HCT116 (cell line): ENCODE results near the gene FGF14.

Source experiments
- JUND ChIP-seq: IDR thresholded peaks from 2 replicates; pipeline ENCODE4 v1.6.1; 2012
- POLR2A ChIP-seq: IDR thresholded peaks from 2 replicates; pipeline ENCODE4 v1.7.0; 2011; ENCODE audit warnings: borderline replicate concordance; ENCODE audit not compliant: insufficient read depth, insufficient read length; ENCODE audit errors: extremely low read depth
- POLR2AphosphoS5 ChIP-seq: IDR thresholded peaks from 2 replicates; pipeline ENCODE4 v1.6.1; 2011; ENCODE audit warnings: mild to moderate bottlenecking, low read depth, low read length, moderate library complexity
- TF ChIP-seq, protein P1 (sequence below), 3 experiments: fragments of 200-600 bp in 1 of 3; sonication (generic) in 1 of 3; IDR thresholded peaks in 2 of 3; conservative IDR thresholded peaks in 1 of 3; 2 replicates each; pipeline ENCODE4 v1.5.1; 2012 to 2017; ENCODE audit warnings: low read depth in 2 of 3, low read length in 2 of 3, antibody characterized with exemption in 1 of 3, borderline replicate concordance in 1 of 3, control low read depth in 1 of 3, mild to moderate bottlenecking in 1 of 3, mixed read lengths in 1 of 3, mixed run types in 1 of 3, moderate library complexity in 1 of 3; ENCODE audit not compliant: insufficient read depth in 1 of 3
- TF ChIP-seq, protein P2 (sequence below): IDR thresholded peaks from 2 replicates; pipeline ENCODE4 v1.6.1; 2012; ENCODE audit warnings: low read depth
- TF ChIP-seq, protein P3 (sequence below): IDR thresholded peaks from 2 replicates; pipeline ENCODE4 v1.6.1; 2012
- TF ChIP-seq, protein P4 (sequence below): IDR thresholded peaks from 2 replicates; pipeline ENCODE4 v1.6.1; 2011; ENCODE audit warnings: mild to moderate bottlenecking, low read length, moderate library complexity; ENCODE audit not compliant: insufficient replicate concordance; ENCODE audit errors: extremely low read depth

DNA sequence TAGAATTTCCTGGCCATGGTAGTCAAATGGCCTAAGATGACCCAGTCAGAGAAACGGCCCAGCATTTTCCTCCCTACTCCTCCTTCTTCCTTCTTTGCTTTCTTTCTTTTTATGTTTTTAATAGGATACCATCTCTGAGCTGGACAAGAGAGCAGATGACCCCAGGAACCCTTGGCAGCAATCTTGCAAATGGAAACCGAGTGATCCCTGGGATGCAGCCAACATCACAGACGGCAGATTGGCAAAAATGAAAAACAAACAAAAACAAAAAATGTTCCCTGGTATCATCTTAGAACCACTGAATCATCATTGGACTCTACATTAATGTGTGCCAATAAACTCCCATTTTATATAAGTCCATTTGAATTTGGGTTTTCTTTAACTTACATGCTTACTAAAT is 424.4 kb downstream of the FGF14 start:
- TF ChIP-seq, protein P1, sequence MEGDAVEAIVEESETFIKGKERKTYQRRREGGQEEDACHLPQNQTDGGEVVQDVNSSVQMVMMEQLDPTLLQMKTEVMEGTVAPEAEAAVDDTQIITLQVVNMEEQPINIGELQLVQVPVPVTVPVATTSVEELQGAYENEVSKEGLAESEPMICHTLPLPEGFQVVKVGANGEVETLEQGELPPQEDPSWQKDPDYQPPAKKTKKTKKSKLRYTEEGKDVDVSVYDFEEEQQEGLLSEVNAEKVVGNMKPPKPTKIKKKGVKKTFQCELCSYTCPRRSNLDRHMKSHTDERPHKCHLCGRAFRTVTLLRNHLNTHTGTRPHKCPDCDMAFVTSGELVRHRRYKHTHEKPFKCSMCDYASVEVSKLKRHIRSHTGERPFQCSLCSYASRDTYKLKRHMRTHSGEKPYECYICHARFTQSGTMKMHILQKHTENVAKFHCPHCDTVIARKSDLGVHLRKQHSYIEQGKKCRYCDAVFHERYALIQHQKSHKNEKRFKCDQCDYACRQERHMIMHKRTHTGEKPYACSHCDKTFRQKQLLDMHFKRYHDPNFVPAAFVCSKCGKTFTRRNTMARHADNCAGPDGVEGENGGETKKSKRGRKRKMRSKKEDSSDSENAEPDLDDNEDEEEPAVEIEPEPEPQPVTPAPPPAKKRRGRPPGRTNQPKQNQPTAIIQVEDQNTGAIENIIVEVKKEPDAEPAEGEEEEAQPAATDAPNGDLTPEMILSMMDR (IDR thresholded peaks at IDR 0.05 in 2 of 3, conservative IDR thresholded peaks at IDR 0.05 in 1 of 3; ENCODE audit: borderline replicate concordance in 1 of 3, insufficient read depth in 1 of 3, low read depth in 2 of 3, low read length in 2 of 3) = no peak
- TF ChIP-seq, protein P2, sequence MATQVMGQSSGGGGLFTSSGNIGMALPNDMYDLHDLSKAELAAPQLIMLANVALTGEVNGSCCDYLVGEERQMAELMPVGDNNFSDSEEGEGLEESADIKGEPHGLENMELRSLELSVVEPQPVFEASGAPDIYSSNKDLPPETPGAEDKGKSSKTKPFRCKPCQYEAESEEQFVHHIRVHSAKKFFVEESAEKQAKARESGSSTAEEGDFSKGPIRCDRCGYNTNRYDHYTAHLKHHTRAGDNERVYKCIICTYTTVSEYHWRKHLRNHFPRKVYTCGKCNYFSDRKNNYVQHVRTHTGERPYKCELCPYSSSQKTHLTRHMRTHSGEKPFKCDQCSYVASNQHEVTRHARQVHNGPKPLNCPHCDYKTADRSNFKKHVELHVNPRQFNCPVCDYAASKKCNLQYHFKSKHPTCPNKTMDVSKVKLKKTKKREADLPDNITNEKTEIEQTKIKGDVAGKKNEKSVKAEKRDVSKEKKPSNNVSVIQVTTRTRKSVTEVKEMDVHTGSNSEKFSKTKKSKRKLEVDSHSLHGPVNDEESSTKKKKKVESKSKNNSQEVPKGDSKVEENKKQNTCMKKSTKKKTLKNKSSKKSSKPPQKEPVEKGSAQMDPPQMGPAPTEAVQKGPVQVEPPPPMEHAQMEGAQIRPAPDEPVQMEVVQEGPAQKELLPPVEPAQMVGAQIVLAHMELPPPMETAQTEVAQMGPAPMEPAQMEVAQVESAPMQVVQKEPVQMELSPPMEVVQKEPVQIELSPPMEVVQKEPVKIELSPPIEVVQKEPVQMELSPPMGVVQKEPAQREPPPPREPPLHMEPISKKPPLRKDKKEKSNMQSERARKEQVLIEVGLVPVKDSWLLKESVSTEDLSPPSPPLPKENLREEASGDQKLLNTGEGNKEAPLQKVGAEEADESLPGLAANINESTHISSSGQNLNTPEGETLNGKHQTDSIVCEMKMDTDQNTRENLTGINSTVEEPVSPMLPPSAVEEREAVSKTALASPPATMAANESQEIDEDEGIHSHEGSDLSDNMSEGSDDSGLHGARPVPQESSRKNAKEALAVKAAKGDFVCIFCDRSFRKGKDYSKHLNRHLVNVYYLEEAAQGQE = no peak
- TF ChIP-seq JUND (no peak), POLR2A (no peak), POLR2AphosphoS5 (no peak)
- TF ChIP-seq, protein P3, sequence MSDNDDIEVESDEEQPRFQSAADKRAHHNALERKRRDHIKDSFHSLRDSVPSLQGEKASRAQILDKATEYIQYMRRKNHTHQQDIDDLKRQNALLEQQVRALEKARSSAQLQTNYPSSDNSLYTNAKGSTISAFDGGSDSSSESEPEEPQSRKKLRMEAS = no peak
- TF ChIP-seq, protein P4, sequence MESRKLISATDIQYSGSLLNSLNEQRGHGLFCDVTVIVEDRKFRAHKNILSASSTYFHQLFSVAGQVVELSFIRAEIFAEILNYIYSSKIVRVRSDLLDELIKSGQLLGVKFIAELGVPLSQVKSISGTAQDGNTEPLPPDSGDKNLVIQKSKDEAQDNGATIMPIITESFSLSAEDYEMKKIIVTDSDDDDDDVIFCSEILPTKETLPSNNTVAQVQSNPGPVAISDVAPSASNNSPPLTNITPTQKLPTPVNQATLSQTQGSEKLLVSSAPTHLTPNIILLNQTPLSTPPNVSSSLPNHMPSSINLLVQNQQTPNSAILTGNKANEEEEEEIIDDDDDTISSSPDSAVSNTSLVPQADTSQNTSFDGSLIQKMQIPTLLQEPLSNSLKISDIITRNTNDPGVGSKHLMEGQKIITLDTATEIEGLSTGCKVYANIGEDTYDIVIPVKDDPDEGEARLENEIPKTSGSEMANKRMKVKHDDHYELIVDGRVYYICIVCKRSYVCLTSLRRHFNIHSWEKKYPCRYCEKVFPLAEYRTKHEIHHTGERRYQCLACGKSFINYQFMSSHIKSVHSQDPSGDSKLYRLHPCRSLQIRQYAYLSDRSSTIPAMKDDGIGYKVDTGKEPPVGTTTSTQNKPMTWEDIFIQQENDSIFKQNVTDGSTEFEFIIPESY = no peak
